Osteoblast (primary cell): ENCODE data around the gene PBX2. TPM values are rescaled to one million over a fixed set of nuclear protein-coding genes. Genes with fewer than 3 reads are reported as not detected.
"Not testable (repeated sequence)": the region's sequence is repeated elsewhere in the genome, so short reads cannot be mapped to it uniquely, and the experiment has no call there.

Source experiments
- DNase-seq: peaks from one replicate; pipeline ENCODE4 v3.0.0; 2011; ENCODE audit warnings: low spot score, mixed read lengths; ENCODE audit not compliant: insufficient read length; ENCODE audit errors: missing footprints
- H2AFZ ChIP-seq: 2 replicates; pipeline ENCODE4 v1.6.0; 2011; ENCODE audit warnings: mild to moderate bottlenecking, low read length
- H3K27ac ChIP-seq: 2 replicates; pipeline ENCODE4 v1.5.1; 2011; ENCODE audit warnings: mild to moderate bottlenecking, low read depth, low read length, moderate library complexity
- H3K27me3 ChIP-seq: 2 replicates; pipeline ENCODE4 v1.6.0; 2012; ENCODE audit warnings: mild to moderate bottlenecking, control low read depth, inconsistent platforms, low read length, moderate library complexity; ENCODE audit not compliant: insufficient read depth
- H3K36me3 ChIP-seq: 2 replicates; pipeline ENCODE4 v1.5.1; 2011; ENCODE audit warnings: mild to moderate bottlenecking, low read length, control low read depth, moderate library complexity; ENCODE audit not compliant: insufficient read depth
- H3K4me1 ChIP-seq: 2 replicates; pipeline ENCODE4 v1.5.1; 2011; ENCODE audit warnings: mild to moderate bottlenecking, low read length, control low read depth, moderate library complexity; ENCODE audit not compliant: insufficient read depth
- H3K4me2 ChIP-seq: 2 replicates; pipeline ENCODE4 v1.6.0; 2011; ENCODE audit warnings: mild to moderate bottlenecking, low read length; ENCODE audit not compliant: insufficient read depth
- H3K4me3 ChIP-seq: fragments of 200-600 bp; sonication (generic); 3 replicates; pipeline ENCODE4 v1.5.1; 2012; ENCODE audit warnings: mild to moderate bottlenecking, low read length, inconsistent platforms; ENCODE audit not compliant: insufficient read depth
- H3K79me2 ChIP-seq: 2 replicates; pipeline ENCODE4 v1.6.0; 2012; ENCODE audit warnings: mild to moderate bottlenecking, low read length, control low read depth, inconsistent platforms; ENCODE audit not compliant: insufficient read depth
- H3K9me3 ChIP-seq: 2 replicates; pipeline ENCODE4 v1.5.1; 2011; ENCODE audit warnings: low read depth, low read length, control low read depth
- H4K20me1 ChIP-seq: 2 replicates; pipeline ENCODE4 v1.6.0; 2012; ENCODE audit warnings: mild to moderate bottlenecking, low read length, control low read depth; ENCODE audit not compliant: insufficient read depth
- total RNA-seq: library from RNA; depleted of rRNA; stranded (reverse); fragments of >200 nt; gene quantifications from 2 replicates; pipeline ENCODE4 v1.2.3, GENCODE V29; 2012
- TF ChIP-seq, protein P1 (sequence below): IDR thresholded peaks from 2 replicates; pipeline ENCODE4 v1.5.1; 2011; ENCODE audit warnings: mild to moderate bottlenecking, low read depth, low read length, moderate library complexity; ENCODE audit errors: extremely low read depth

The PBX2 gene
- total RNA-seq, 1 donor: 17.4 TPM

- H3K4me2 ChIP-seq: no peak overlapping the region
- H3K27ac ChIP-seq: no peak overlapping the region
- H4K20me1 ChIP-seq: no peaks in the 10 kb centered on the region
- no peak overlapping the region for H3K4me3 ChIP-seq
- no peaks in the 10 kb centered on the region for H3K79me2 ChIP-seq
- H3K36me3 ChIP-seq: no peaks in the 10 kb centered on the region
- H3K27me3 ChIP-seq: peaks cover 10% of the 10 kb centered on the region
- H2AFZ ChIP-seq: no peak overlapping the region
- TF ChIP-seq, protein P1, sequence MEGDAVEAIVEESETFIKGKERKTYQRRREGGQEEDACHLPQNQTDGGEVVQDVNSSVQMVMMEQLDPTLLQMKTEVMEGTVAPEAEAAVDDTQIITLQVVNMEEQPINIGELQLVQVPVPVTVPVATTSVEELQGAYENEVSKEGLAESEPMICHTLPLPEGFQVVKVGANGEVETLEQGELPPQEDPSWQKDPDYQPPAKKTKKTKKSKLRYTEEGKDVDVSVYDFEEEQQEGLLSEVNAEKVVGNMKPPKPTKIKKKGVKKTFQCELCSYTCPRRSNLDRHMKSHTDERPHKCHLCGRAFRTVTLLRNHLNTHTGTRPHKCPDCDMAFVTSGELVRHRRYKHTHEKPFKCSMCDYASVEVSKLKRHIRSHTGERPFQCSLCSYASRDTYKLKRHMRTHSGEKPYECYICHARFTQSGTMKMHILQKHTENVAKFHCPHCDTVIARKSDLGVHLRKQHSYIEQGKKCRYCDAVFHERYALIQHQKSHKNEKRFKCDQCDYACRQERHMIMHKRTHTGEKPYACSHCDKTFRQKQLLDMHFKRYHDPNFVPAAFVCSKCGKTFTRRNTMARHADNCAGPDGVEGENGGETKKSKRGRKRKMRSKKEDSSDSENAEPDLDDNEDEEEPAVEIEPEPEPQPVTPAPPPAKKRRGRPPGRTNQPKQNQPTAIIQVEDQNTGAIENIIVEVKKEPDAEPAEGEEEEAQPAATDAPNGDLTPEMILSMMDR: no peak
- no peak for DNase-seq
- no peaks in the 10 kb centered on the region for H3K9me3 ChIP-seq
- H3K4me1 ChIP-seq: no peaks in the 10 kb centered on the region
Observed at GRCh38 chr6:32215617-32216016, 25.6 kb upstream of the PBX2 start.

DNA sequence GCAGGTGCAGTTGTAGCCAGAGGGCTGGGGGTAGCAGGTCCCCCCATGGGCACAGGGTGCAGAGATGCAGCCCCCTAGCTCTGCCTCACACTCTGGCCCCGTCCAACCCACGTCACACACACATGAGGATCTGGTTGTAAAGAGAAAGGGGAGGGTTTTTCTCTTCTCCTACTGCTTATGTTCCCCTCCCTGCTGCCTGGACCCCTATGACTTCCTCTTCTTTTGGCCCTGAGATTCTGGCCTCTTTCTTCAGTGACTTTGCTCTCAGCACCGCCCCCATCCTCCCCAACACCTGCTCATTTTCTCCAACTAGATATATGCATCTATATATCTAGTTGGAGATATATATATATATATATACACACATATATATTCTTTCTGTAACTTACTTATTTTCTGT, 24.1 kb upstream of the PBX2 start:
- Histone ChIP-seq H3K4me3 (no peak overlapping the region), H3K36me3 (no peaks in the 10 kb centered on the region), H3K27ac (no peak overlapping the region), H3K27me3 (peaks cover 11% of the 10 kb centered on the region), H4K20me1 (no peaks in the 10 kb centered on the region), H3K9me3 (no peaks in the 10 kb centered on the region), H3K79me2 (no peaks in the 10 kb centered on the region), H2AFZ (no peak overlapping the region), H3K4me1 (no peaks in the 10 kb centered on the region), H3K4me2 (no peak overlapping the region)
- TF ChIP-seq, protein P1: no peak
- no peak for DNase-seq

DNA sequence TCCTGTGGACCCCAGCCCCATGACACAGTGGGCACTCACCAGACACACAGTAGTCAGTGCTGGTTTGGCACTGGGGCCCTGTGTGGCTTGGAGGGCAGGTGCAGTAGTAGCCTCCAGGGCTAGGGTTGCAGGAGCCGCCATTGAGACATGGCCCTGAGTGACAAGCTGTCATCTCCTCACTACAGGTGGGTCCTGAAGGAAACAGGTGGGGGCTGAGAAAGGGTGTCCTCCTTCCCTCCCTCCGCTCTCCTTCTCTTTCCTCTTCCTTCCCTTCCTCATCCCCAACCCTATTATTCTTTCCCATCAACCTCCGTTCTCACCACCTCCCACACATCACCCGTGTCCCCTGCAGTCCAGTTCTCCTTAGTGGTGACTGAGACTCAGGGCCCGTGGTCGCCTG, 23.6 kb upstream of the PBX2 start:
- Histone ChIP-seq H3K27me3 (peaks cover 11% of the 10 kb centered on the region), H3K4me1 (no peaks in the 10 kb centered on the region), H4K20me1 (no peaks in the 10 kb centered on the region), H3K4me3 (no peak overlapping the region), H3K4me2 (no peak overlapping the region), H3K79me2 (no peaks in the 10 kb centered on the region), H2AFZ (no peak overlapping the region), H3K9me3 (no peaks in the 10 kb centered on the region), H3K36me3 (no peaks in the 10 kb centered on the region), H3K27ac (no peak overlapping the region)
- DNase-seq: peak; percentile 32
- TF ChIP-seq, protein P1: no peak

GRCh38 chr6:32212076-32212760, 22.2 kb upstream of the PBX2 start:
- no peak overlapping the region for H2AFZ ChIP-seq
- no peak overlapping the region for H3K27ac ChIP-seq
- H4K20me1 ChIP-seq: no peaks in the 10 kb centered on the region
- no peaks in the 10 kb centered on the region for H3K9me3 ChIP-seq
- TF ChIP-seq, protein P1: no peak
- no peaks in the 10 kb centered on the region for H3K4me1 ChIP-seq
- peak; percentile 6 for DNase-seq
- no peak overlapping the region for H3K4me3 ChIP-seq
- peaks cover 7% of the 10 kb centered on the region for H3K27me3 ChIP-seq
- no peaks in the 10 kb centered on the region for H3K79me2 ChIP-seq
- H3K4me2 ChIP-seq: no peak overlapping the region
- no peaks in the 10 kb centered on the region for H3K36me3 ChIP-seq

- not testable (repeated sequence) for H3K79me2 ChIP-seq, H3K4me2 ChIP-seq, H3K27me3 ChIP-seq, H4K20me1 ChIP-seq, H2AFZ ChIP-seq, H3K9me3 ChIP-seq, H3K36me3 ChIP-seq, H3K4me3 ChIP-seq, H3K27ac ChIP-seq, H3K4me1 ChIP-seq
- DNase-seq: peak; percentile 14
Observed at GRCh38 chr6:32211432-32211831, 21.4 kb upstream of the PBX2 start.
